ENCODE results near the gene NAA50.

DNA sequence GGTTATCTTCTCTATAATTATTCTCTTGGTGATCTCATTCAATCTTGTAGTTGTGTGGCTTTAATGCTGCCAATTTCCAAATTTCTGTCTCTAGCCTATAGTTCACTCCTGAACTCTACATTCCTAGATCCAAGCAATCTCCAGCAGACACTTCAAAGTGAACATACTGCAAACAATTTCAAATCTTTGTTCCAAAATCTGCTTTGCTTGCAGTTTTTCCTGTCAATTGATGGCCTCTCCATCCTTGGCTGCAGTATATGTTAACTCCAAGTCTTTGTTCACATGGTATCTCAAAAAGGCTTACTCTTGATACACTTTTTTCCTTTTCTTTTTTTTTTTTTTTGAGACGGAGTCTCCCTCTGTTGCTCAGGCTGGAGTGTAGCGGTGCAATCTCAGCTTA is 17.4 kb downstream of the NAA50 start:
- TF ChIP-seq, protein P1, sequence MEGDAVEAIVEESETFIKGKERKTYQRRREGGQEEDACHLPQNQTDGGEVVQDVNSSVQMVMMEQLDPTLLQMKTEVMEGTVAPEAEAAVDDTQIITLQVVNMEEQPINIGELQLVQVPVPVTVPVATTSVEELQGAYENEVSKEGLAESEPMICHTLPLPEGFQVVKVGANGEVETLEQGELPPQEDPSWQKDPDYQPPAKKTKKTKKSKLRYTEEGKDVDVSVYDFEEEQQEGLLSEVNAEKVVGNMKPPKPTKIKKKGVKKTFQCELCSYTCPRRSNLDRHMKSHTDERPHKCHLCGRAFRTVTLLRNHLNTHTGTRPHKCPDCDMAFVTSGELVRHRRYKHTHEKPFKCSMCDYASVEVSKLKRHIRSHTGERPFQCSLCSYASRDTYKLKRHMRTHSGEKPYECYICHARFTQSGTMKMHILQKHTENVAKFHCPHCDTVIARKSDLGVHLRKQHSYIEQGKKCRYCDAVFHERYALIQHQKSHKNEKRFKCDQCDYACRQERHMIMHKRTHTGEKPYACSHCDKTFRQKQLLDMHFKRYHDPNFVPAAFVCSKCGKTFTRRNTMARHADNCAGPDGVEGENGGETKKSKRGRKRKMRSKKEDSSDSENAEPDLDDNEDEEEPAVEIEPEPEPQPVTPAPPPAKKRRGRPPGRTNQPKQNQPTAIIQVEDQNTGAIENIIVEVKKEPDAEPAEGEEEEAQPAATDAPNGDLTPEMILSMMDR (IDR thresholded peaks at IDR 0.05; ENCODE audit: low read length): no peak
- no peak for TF ChIP-seq EZH2 (IDR thresholded peaks at IDR 0.05; ENCODE audit: borderline replicate concordance, low read length)
